HepG2 (cell line): ENCODE results near the gene MAP3K20. TPM values are rescaled to one million over a fixed set of nuclear protein-coding genes. Genes with fewer than 3 reads are reported as not detected.

Experiments
- ARID2 ChIP-seq: sonication (generic); formaldehyde crosslinking; IDR thresholded peaks from 2 replicates; pipeline ENCODE4 v1.8.1; 2022; ENCODE audit warnings: mild to moderate bottlenecking, missing genetic modification reagents, borderline replicate concordance
- FOXA1 ChIP-seq, 2 experiments: fragments of 450-650 bp in 1 of 2; sonication (generic) in 1 of 2; formaldehyde crosslinking in 1 of 2; IDR thresholded peaks; 2 replicates each; pipeline versions ENCODE4 v1.4.0 to v1.6.1; 2016 to 2020; ENCODE audit warnings: missing genetic modification reagents in 1 of 2
- GPN1 ChIP-seq: sonication (generic); formaldehyde crosslinking; IDR thresholded peaks from 2 replicates; pipeline ENCODE4 v1.5.1; 2020; ENCODE audit warnings: missing genetic modification reagents, borderline replicate concordance
- MED1 ChIP-seq: sonication (generic); formaldehyde crosslinking; IDR thresholded peaks from 2 replicates; pipeline ENCODE4 v1.4.0; 2020; ENCODE audit warnings: missing genetic modification reagents
- MLLT10 ChIP-seq: sonication (generic); formaldehyde crosslinking; IDR thresholded peaks from 2 replicates; pipeline ENCODE4 v1.4.0; 2020; ENCODE audit warnings: missing genetic modification reagents
- PHF8 ChIP-seq: sonication (generic); formaldehyde crosslinking; IDR thresholded peaks from 2 replicates; pipeline ENCODE4 v1.5.0; 2020; ENCODE audit warnings: missing genetic modification reagents
- PRMT3 ChIP-seq: sonication (generic); formaldehyde crosslinking; IDR thresholded peaks from 2 replicates; pipeline ENCODE4 v1.8.1; 2022; ENCODE audit warnings: low read depth, mild to moderate bottlenecking, moderate library complexity, missing genetic modification reagents, borderline replicate concordance
- REL ChIP-seq: sonication (generic); formaldehyde crosslinking; conservative IDR thresholded peaks from 2 replicates; pipeline ENCODE4 v1.8.0; 2022; ENCODE audit warnings: mild to moderate bottlenecking, missing genetic modification reagents, moderate library complexity
- ZBTB14 ChIP-seq: sonication (generic); formaldehyde crosslinking; IDR thresholded peaks from 2 replicates; pipeline ENCODE4 v1.4.0; 2020; ENCODE audit warnings: missing genetic modification reagents
- ZGPAT ChIP-seq: IDR thresholded peaks from 2 replicates; pipeline ENCODE4 v1.6.1; 2016; ENCODE audit warnings: mild to moderate bottlenecking
- ZNF430 ChIP-seq: sonication (generic); formaldehyde crosslinking; IDR thresholded peaks from 2 replicates; pipeline ENCODE4 v1.9.0; 2021; ENCODE audit warnings: mild to moderate bottlenecking, missing genetic modification reagents
- ZNF547 ChIP-seq: sonication (generic); formaldehyde crosslinking; IDR thresholded peaks from 2 replicates; pipeline ENCODE4 v1.5.1; 2020; ENCODE audit warnings: mild to moderate bottlenecking, missing genetic modification reagents
- ZNF563 ChIP-seq: sonication (generic); formaldehyde crosslinking; IDR thresholded peaks from 2 replicates; pipeline ENCODE4 v1.8.0; 2022; ENCODE audit warnings: mild to moderate bottlenecking, moderate library complexity, missing genetic modification reagents
- ZNF605 ChIP-seq: sonication (generic); formaldehyde crosslinking; IDR thresholded peaks from 2 replicates; pipeline ENCODE4 v1.8.0; 2022; ENCODE audit warnings: mild to moderate bottlenecking, missing genetic modification reagents
- ZNF616 ChIP-seq: sonication (generic); formaldehyde crosslinking; IDR thresholded peaks from 2 replicates; pipeline ENCODE4 v1.5.0; 2020; ENCODE audit warnings: low read depth, mild to moderate bottlenecking, missing genetic modification reagents
- ZNF660 ChIP-seq: sonication (generic); formaldehyde crosslinking; IDR thresholded peaks from 2 replicates; pipeline ENCODE4 v1.5.1; 2020; ENCODE audit warnings: mild to moderate bottlenecking, low read depth, missing genetic modification reagents, borderline replicate concordance
- polyA plus RNA-seq, 8 experiments: library from polyadenylated mRNA; depleted of rRNA in 3 of 8; stranded (reverse) in 7 of 8; unstranded in 1 of 8; fragments of >200 nt; fragmentation: Illumina TruSeq in 4 of 8; extraction: Trizol in 4 of 8; gene quantifications; 2 replicates each; pipeline versions ENCODE4 v1.2.1 to v1.2.3, GENCODE V29; 2011 to 2016; ENCODE audit warnings: low read depth in 4 of 8, missing spikeins in 1 of 8, mixed read lengths in 1 of 8; ENCODE audit not compliant: insufficient read depth in 1 of 8
- total RNA-seq, 5 experiments: library from RNA; depleted of rRNA; stranded (reverse); fragments of >200 nt; fragmentation: Illumina TruSeq; extraction: Trizol; gene quantifications; 2 replicates each; pipeline ENCODE4 v1.2.3, GENCODE V29; 2016; ENCODE audit warnings: low read depth in 1 of 5
- TF ChIP-seq, protein P1 (sequence below): sonication (generic); formaldehyde crosslinking; IDR thresholded peaks from 2 replicates; pipeline ENCODE4 v1.5.1; 2020; ENCODE audit warnings: missing genetic modification reagents, mild to moderate bottlenecking, borderline replicate concordance
- TF ChIP-seq, protein P2 (sequence below): sonication (generic); formaldehyde crosslinking; conservative IDR thresholded peaks from 2 replicates; pipeline ENCODE4 v1.8.0; 2022; ENCODE audit warnings: mild to moderate bottlenecking, moderate library complexity, missing genetic modification reagents
- TF ChIP-seq, protein P3 (sequence below): IDR thresholded peaks from 2 replicates; pipeline ENCODE4 v1.6.1; 2016
- TF ChIP-seq, protein P4 (sequence below), 2 experiments: fragments of 450-650 bp in 1 of 2; sonication (generic) in 1 of 2; formaldehyde crosslinking; IDR thresholded peaks; 2 replicates each; pipeline versions ENCODE4 v1.5.0 to v1.8.0; 2020 to 2022; ENCODE audit warnings: mild to moderate bottlenecking in 1 of 2, missing genetic modification reagents in 1 of 2
- TF ChIP-seq, protein P5 (sequence below): sonication (generic); formaldehyde crosslinking; IDR thresholded peaks from 2 replicates; pipeline ENCODE4 v1.8.0; 2022; ENCODE audit warnings: missing genetic modification reagents, mild to moderate bottlenecking, borderline replicate concordance

The MAP3K20 gene
- total and polyA plus RNA-seq, 2 of the 13 experiments (the other 11 are each of a cell fraction or from before 2014, with no cell fraction given): 5.2 to 13.5 TPM

GRCh38 chr2:173238385-173238784 lies 162.7 kb downstream of the MAP3K20 start (continued):
- no peak for TF ChIP-seq FOXA1 (IDR thresholded peaks at IDR 0.05)
- TF ChIP-seq FOXA1 (CRISPR knock-in tag; IDR thresholded peaks at IDR 0.05): peak; percentile 30; the same call in 1 of the 2 replicates
- TF ChIP-seq, protein P1, sequence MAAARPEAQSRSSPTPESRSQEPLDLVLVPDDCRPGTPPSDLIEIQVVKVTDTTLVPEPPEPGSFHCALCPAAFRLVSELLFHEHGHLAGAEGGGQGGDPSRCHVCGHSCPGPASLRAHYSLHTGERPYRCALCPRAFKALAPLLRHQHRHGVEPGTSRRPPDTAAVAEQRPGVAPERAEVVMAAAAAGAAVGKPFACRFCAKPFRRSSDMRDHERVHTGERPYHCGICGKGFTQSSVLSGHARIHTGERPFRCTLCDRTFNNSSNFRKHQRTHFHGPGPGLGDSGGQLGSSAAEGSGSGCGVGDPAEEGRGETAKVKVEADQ: no peak
- no peak for TF ChIP-seq MLLT10 (CRISPR knock-in tag)
- TF ChIP-seq ZNF660 (CRISPR knock-in tag): no peak
- no peak for TF ChIP-seq PHF8 (CRISPR knock-in tag)
- no peak for TF ChIP-seq ZGPAT
- TF ChIP-seq, protein P2, sequence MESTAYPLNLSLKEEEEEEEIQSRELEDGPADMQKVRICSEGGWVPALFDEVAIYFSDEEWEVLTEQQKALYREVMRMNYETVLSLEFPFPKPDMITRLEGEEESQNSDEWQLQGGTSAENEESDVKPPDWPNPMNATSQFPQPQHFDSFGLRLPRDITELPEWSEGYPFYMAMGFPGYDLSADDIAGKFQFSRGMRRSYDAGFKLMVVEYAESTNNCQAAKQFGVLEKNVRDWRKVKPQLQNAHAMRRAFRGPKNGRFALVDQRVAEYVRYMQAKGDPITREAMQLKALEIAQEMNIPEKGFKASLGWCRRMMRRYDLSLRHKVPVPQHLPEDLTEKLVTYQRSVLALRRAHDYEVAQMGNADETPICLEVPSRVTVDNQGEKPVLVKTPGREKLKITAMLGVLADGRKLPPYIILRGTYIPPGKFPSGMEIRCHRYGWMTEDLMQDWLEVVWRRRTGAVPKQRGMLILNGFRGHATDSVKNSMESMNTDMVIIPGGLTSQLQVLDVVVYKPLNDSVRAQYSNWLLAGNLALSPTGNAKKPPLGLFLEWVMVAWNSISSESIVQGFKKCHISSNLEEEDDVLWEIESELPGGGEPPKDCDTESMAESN (CRISPR knock-in tag): no peak
- no peak for TF ChIP-seq ZNF430 (CRISPR knock-in tag)
- no peak for TF ChIP-seq PRMT3 (CRISPR knock-in tag)
- TF ChIP-seq, protein P3, sequence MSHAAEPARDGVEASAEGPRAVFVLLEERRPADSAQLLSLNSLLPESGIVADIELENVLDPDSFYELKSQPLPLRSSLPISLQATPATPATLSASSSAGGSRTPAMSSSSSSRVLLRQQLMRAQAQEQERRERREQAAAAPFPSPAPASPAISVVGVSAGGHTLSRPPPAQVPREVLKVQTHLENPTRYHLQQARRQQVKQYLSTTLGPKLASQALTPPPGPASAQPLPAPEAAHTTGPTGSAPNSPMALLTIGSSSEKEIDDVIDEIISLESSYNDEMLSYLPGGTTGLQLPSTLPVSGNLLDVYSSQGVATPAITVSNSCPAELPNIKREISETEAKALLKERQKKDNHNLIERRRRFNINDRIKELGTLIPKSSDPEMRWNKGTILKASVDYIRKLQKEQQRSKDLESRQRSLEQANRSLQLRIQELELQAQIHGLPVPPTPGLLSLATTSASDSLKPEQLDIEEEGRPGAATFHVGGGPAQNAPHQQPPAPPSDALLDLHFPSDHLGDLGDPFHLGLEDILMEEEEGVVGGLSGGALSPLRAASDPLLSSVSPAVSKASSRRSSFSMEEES (CRISPR knock-in tag): no peak
- TF ChIP-seq ZNF547 (CRISPR knock-in tag): no peak
- TF ChIP-seq ARID2: no peak
- TF ChIP-seq REL (CRISPR knock-in tag): no peak
- TF ChIP-seq, protein P4, sequence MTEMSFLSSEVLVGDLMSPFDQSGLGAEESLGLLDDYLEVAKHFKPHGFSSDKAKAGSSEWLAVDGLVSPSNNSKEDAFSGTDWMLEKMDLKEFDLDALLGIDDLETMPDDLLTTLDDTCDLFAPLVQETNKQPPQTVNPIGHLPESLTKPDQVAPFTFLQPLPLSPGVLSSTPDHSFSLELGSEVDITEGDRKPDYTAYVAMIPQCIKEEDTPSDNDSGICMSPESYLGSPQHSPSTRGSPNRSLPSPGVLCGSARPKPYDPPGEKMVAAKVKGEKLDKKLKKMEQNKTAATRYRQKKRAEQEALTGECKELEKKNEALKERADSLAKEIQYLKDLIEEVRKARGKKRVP (CRISPR knock-in tag; IDR thresholded peaks at IDR 0.05): peak in 1 of 2 experiments; percentile 44; a peak in 1 of 4 replicates
- TF ChIP-seq ZNF616 (CRISPR knock-in tag): no peak
- TF ChIP-seq ZNF605 (CRISPR knock-in tag): no peak
- TF ChIP-seq, protein P5, sequence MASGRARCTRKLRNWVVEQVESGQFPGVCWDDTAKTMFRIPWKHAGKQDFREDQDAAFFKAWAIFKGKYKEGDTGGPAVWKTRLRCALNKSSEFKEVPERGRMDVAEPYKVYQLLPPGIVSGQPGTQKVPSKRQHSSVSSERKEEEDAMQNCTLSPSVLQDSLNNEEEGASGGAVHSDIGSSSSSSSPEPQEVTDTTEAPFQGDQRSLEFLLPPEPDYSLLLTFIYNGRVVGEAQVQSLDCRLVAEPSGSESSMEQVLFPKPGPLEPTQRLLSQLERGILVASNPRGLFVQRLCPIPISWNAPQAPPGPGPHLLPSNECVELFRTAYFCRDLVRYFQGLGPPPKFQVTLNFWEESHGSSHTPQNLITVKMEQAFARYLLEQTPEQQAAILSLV: no peak
- TF ChIP-seq GPN1 (CRISPR knock-in tag): no peak
- no peak for TF ChIP-seq ZNF563 (CRISPR knock-in tag)
- no peak for TF ChIP-seq MED1
- TF ChIP-seq ZBTB14 (CRISPR knock-in tag): no peak
